ENCODE data around the gene DRAM2. TPM values are rescaled to one million over a fixed set of nuclear protein-coding genes. Genes with fewer than 3 reads are reported as not detected.

Gene DRAM2
- total and polyA plus RNA-seq, 2 of the 4 experiments (the other 2 are of a cell fraction): 31.4 to 66.3 TPM

DNA sequence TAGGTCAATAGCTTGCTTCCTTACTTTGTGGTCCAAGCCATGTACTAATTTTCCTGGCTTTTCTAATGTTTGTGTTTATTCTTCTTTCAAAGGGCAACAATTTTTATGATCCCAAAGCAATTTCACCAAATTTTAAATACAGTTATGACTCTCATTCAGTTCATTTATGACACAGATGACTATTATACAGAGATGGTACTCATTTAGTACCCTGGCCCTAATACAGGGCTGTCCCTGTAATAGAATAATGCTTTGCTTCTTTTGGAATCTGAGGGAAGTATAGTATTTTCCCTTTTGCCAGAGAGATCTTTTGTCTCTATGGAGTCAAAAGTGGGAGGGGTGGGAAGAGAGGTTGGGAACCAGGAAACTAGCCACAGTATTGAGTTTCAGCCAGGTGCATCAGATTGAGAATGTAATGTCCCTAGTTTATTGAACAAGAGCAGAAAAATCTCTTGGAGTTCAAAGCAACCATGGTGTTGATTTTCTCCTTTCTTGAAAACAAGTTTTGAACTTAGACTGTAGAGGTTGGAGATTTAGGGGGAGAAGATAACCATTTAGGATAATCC, 40.2 kb upstream of the DRAM2 start:
- H3K4ac ChIP-seq (ENCODE audit: low read depth, low read length): no peak overlapping the region
- no peak overlapping the region for H3K18ac ChIP-seq (ENCODE audit: low read depth, low read length)
- DNase-seq (no peak), ATAC-seq (ENCODE audit: low read depth) (no peak)
- dilution Hi-C loops (cut with HindIII; ENCODE audit: low sequenced_read_pairs, unreplicated experiment) (no loop called here), intact Hi-C loops (cut with micrococcal nuclease) (loop anchor here (5.0 kb wide), 1 partner anchor 33 kb away; no protein-coding TSS in a partner anchor), in situ Hi-C loops (cut with MboI; ENCODE audit: low sequenced_read_pairs) (no loop called here)
- no peaks in the 10 kb centered on the region for H3K27me3 ChIP-seq (ENCODE audit: control insufficient read depth, insufficient read depth, low read length)
- TF ChIP-seq, protein P1, sequence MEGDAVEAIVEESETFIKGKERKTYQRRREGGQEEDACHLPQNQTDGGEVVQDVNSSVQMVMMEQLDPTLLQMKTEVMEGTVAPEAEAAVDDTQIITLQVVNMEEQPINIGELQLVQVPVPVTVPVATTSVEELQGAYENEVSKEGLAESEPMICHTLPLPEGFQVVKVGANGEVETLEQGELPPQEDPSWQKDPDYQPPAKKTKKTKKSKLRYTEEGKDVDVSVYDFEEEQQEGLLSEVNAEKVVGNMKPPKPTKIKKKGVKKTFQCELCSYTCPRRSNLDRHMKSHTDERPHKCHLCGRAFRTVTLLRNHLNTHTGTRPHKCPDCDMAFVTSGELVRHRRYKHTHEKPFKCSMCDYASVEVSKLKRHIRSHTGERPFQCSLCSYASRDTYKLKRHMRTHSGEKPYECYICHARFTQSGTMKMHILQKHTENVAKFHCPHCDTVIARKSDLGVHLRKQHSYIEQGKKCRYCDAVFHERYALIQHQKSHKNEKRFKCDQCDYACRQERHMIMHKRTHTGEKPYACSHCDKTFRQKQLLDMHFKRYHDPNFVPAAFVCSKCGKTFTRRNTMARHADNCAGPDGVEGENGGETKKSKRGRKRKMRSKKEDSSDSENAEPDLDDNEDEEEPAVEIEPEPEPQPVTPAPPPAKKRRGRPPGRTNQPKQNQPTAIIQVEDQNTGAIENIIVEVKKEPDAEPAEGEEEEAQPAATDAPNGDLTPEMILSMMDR (conservative IDR thresholded peaks at IDR 0.05; ENCODE audit: low read depth, low read length): no peak
- no peak for TF ChIP-seq BHLHE40 (IDR thresholded peaks at IDR 0.05; ENCODE audit: low read depth, low read length)
- TF ChIP-seq, protein P2, sequence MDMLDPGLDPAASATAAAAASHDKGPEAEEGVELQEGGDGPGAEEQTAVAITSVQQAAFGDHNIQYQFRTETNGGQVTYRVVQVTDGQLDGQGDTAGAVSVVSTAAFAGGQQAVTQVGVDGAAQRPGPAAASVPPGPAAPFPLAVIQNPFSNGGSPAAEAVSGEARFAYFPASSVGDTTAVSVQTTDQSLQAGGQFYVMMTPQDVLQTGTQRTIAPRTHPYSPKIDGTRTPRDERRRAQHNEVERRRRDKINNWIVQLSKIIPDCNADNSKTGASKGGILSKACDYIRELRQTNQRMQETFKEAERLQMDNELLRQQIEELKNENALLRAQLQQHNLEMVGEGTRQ (IDR thresholded peaks at IDR 0.05; ENCODE audit: low read depth, low read length): no peak
- no peak for TF ChIP-seq CEBPB (IDR thresholded peaks at IDR 0.05; ENCODE audit: low read depth, low read length)
- TF ChIP-seq, protein P3, sequence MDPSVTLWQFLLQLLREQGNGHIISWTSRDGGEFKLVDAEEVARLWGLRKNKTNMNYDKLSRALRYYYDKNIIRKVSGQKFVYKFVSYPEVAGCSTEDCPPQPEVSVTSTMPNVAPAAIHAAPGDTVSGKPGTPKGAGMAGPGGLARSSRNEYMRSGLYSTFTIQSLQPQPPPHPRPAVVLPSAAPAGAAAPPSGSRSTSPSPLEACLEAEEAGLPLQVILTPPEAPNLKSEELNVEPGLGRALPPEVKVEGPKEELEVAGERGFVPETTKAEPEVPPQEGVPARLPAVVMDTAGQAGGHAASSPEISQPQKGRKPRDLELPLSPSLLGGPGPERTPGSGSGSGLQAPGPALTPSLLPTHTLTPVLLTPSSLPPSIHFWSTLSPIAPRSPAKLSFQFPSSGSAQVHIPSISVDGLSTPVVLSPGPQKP (IDR thresholded peaks at IDR 0.05; ENCODE audit: borderline replicate concordance, low read depth, low read length): no peak
- no peak for TF ChIP-seq RFX5 (IDR thresholded peaks at IDR 0.05; ENCODE audit: low read depth, low read length)
- no peak for TF ChIP-seq SMC3 (IDR thresholded peaks at IDR 0.05; ENCODE audit: low read depth, low read length)
- TF ChIP-seq MAZ (IDR thresholded peaks at IDR 0.05; ENCODE audit: borderline replicate concordance, low read depth, low read length): no peak
- TF ChIP-seq MXI1 (IDR thresholded peaks at IDR 0.05; ENCODE audit: borderline replicate concordance, low read depth, low read length): no peak
- no peak for TF ChIP-seq NFE2L2 (IDR thresholded peaks at IDR 0.05; ENCODE audit: low read depth, low read length)
- no peak for TF ChIP-seq FOS (IDR thresholded peaks at IDR 0.05; ENCODE audit: low read depth, low read length)
- TF ChIP-seq MAFK (IDR thresholded peaks at IDR 0.05; ENCODE audit: low read depth, low read length): no peak
- no peak for TF ChIP-seq CHD1 (IDR thresholded peaks at IDR 0.05; ENCODE audit: low read depth, low read length)
- TF ChIP-seq POLR2A (IDR thresholded peaks at IDR 0.05; ENCODE audit: low read depth, low read length): no peak
- no peak for TF ChIP-seq RAD21 (IDR thresholded peaks at IDR 0.05; ENCODE audit: low read length)
- no peak for TF ChIP-seq RCOR1 (IDR thresholded peaks at IDR 0.05; ENCODE audit: insufficient replicate concordance, low read length)
- no peaks in the 10 kb centered on the region for H3K9me1 ChIP-seq (ENCODE audit: insufficient read depth, low read length)
- H2BK20ac ChIP-seq (ENCODE audit: low read depth, low read length): no peak overlapping the region
- peaks cover 4% of the 10 kb centered on the region for H3K36me3 ChIP-seq (ENCODE audit: control insufficient read depth, insufficient read depth, low read length)
- no peak overlapping the region for H2AK9ac ChIP-seq (replicated peaks; ENCODE audit: low read depth, low read length, poor library complexity)
- no peak overlapping the region for H3K4me2 ChIP-seq (ENCODE audit: low read depth, low read length)
- H4K5ac ChIP-seq (ENCODE audit: low read depth, low read length): no peak overlapping the region
- H2BK15ac ChIP-seq (ENCODE audit: low read depth, low read length): no peak overlapping the region
- H2BK120ac ChIP-seq (ENCODE audit: low read depth, low read length): no peak overlapping the region
- H3K14ac ChIP-seq (replicated peaks; ENCODE audit: low read depth, low read length): no peak overlapping the region
- H3K9me3 ChIP-seq (ENCODE audit: control insufficient read depth, insufficient read depth, low read length): no peaks in the 10 kb centered on the region
- CTCF ChIA-PET: no interaction called here
- no peak overlapping the region for H3K56ac ChIP-seq (ENCODE audit: extremely low read depth, insufficient read depth, low read length)
- no peak overlapping the region for H2AK5ac ChIP-seq (ENCODE audit: low read depth, low read length)
- H2AFZ ChIP-seq (replicated peaks; ENCODE audit: low read length, poor library complexity): no peak overlapping the region
- H4K8ac ChIP-seq (ENCODE audit: low read depth in 2 of 2, low read length in 2 of 2): no peak overlapping the region
- H2BK5ac ChIP-seq (ENCODE audit: low read depth, low read length, poor library complexity, severe bottlenecking): no peak overlapping the region
- BruUV-seq (replicated peaks): no TSS peak
- no peak overlapping the region for H3K9ac ChIP-seq (ENCODE audit: low read depth, low read length)
- H3K79me1 ChIP-seq (ENCODE audit: low read depth in 1 of 2, low read length in 2 of 2): no peaks in the 10 kb centered on the region
- no peak overlapping the region for H3K4me3 ChIP-seq (ENCODE audit: insufficient read depth, low read depth, low read length)
- H3K27ac ChIP-seq (ENCODE audit: insufficient read depth, low read length): no peak overlapping the region
- no peaks in the 10 kb centered on the region for H4K20me1 ChIP-seq (ENCODE audit: insufficient read depth, low read length)
- H3K23ac ChIP-seq (ENCODE audit: low read depth, low read length): no peak overlapping the region
- no peak overlapping the region for H4K91ac ChIP-seq (ENCODE audit: insufficient read depth, low read depth, low read length)
- H3K4me1 ChIP-seq (ENCODE audit: control insufficient read depth, insufficient read depth, low read length): no peaks in the 10 kb centered on the region
- POLR2A ChIA-PET (ENCODE audit: unreplicated experiment): no interaction called here
